GM21390 (cell line): Measurements from ENCODE around the gene RASD2.

Experiments used
- ATAC-seq: cut with Tn5 transposase; IDR thresholded peaks from one replicate; pipeline ENCODE4 v1.9.1; 2021; ENCODE audit not compliant: unreplicated experiment

The RASD2 gene

DNA sequence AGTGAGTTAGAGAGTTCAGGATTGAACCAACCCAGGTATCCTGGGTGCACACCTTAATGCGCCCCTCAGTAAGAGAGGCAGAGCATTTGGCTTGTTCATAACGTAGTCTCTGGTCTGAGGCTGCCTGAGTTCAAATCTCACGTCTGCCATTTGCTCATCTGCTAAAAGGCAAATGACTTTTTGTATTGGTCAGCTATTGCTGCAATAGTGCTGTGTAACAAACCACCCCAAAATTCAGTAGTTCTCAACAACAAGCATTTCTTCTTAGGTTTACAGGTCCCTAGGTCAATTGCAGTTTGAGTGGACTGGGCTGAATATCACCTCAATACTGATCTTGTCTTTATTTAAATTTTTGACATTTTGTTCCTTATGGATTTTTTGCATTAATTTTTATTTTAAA is 18.1 kb downstream of the RASD2 start:
- no peak for ATAC-seq

DNA sequence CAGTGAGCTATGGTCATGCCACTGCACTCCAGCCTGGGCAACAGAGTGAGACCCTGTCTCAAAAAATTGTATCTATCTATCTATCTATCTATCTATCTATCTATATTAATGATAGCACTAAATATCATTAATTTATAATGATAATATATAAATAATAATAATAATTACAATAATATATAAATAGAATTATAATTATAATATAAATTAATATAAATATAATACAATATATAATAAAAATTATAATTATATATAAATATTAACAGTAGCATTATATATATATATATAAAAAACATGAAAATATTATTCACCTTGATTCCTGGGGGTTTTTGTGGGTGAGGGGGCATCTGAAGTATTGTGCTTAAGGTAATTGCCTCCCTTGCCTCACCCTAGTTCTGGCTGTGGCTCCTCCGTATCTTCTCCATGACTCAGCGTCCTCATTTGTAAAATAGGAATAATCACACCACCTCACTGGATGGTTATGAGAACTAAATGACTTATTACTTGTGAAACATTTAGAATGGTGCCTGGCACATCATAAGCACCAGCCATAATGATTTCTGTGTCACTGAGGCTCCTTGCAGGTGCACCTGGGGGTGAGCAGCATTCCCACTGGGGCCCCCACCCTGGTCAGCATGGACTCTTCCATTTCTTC is 18.8 kb downstream of the RASD2 start:
- no peak for ATAC-seq

- ATAC-seq: no peak
Observed at GRCh38 chr22:35560366-35560765, 19.7 kb downstream of the RASD2 start.

GRCh38 chr22:35560824-35561223 is 20.2 kb downstream of the RASD2 start:
- ATAC-seq: no peak

- ATAC-seq: no peak
Observed at GRCh38 chr22:35561796-35562526, 21.3 kb downstream of the RASD2 start.

- ATAC-seq: no peak
Observed at GRCh38 chr22:35563211-35563610, 22.6 kb downstream of the RASD2 start.

- no peak for ATAC-seq
Observed at GRCh38 chr22:35564975-35565867, 24.6 kb downstream of the RASD2 start.

DNA sequence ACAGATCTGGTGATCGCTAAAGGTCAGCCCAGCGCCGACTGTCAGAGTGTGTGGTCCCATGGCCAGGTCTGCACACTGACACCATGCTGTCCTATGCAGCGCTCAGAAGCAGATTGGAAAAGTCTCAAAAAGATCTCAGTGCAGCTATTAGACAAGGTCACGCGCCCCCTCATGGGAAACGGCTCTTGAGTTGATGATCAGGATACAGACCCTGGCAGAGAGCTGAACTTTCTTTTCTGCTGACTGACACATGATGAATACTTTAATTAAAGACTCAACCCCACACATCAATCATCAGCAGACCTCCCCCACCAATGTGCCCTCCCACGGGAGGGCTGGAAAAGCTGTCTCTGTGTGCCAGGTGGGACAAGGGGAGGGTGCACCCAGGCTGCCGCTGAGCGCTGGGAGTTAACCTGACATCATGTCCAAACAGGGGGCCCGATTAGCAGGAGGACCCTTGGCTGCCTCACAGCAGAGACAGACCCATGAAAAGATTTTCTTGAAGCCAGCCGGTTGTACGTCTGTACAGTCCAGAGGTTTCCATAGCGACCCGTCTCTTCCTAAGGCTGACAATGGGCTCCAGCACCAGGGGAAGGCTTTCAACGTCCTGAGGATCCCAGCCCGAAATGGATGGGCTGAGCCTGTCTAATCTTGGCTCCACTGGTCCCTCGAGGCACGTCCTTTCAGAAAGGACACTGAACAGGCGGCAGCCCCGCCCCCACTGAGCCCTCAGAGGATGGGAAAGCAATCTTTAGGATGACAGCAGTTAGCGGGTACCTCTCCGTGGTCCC is 26.9 kb downstream of the RASD2 start:
- ATAC-seq: no peak

DNA sequence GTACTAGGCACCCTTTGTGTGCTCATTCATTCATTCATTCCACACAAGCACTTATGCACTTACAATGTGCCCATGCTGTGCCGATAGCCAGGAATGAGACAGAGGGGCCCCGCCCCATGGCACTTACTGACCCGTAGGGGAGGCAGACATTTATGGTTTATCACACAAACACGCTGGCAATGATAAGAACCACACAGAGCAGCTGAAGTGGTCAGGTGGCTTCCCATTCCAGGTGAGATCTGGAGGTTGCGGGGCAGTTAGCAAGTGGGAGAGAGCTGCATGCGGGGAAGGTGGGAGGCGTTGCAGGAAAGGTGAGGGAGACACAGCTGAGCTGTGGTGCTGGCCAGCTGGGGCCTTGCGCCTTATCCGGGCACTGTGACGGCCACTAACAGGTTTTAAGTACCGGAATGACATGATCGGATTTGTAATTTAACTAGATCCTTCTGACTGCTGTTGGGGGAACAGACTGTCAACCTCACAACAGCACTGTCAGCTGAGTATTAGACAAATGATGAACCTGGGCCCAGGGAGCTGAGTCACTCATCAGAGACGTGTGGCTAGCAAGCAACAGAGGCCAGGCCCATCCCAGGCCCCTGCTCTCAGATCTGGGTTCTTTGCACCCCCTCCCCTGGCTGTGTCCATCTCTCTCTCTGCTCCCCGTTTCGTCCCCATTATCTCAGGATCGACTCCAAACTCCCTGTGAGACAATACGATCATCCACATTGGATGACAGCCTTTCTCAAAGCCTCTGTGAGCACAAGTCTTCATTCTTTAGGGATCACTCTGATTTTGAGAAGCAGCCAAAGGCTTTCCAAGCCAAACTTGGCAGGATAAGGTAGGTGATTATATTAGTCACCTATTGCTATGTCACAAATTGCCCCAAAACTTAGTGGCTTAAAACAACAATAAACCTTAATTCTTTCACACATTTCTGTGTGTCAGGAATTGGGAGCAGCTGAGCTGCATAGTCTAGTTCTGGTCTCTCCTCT is 28.4 kb downstream of the RASD2 start:
- no peak for ATAC-seq

- ATAC-seq: no peak
Observed at GRCh38 chr22:35569916-35570315, 29.3 kb downstream of the RASD2 start.

DNA sequence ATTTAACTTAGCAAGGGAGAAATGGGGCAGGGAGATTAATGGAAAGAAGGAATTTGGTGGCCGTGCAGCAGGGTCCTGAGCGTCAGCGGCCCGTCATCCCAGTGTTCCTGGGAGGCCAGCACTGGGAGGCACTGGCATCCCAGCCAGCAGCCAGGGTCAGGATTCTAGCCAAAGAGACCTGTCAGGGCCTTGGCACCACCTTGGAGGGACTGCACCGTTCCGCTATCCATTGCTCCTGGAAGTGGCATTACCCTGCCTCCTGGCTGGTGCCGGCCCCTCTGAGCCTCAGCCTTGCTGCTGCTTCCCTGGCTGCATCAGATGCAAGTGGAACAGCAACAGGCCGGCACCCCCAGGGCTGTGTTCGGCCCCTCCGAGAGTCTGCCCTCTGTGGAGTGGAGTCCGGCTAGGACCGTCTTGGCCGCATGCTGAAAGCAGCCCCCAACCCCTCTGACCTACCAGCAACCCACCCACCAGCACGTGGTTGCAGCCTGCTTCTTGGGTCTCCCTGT is 30.1 kb downstream of the RASD2 start:
- ATAC-seq: no peak

DNA sequence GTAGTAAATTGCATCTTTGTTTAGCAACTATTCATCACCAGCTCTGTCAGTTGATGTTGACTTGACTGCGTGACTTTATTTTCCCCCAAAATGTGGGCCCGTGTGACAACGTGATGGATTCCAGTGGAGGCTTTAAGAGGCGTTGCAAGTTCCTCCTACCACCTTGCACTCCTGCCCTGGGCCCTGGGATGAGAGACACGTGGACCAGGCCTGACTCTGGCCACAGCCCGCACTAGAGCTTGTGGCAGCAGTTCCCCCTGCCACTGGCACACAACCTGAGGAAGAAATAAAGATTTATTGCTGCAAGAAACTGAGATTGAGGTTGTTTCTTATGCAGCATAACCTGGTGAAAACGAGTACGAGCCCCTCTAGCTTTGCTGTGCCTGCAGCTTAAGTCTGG is 31.9 kb downstream of the RASD2 start:
- no peak for ATAC-seq

- ATAC-seq: no peak
Observed at GRCh38 chr22:35575116-35575748, 34.6 kb downstream of the RASD2 start.

DNA sequence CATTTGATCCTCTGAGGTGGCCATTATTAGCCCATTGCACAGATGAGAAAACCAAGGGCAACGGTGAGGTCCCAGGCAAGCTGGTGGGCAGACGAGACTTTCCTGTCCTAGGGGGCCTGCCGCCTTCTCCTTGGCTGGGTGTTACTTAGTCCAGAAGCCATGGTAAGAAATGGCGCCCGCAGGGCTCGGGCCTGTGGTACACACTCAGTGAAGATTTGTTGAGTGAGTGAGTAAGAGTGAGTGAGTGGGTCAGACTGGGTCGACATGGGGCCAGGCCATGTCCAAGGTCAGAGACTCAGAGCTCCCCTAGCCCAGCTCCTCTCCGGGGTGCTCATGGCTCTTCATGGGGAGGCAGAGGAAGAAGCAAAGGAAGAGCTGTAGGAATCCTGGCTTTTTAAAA is 36.0 kb downstream of the RASD2 start:
- no peak for ATAC-seq

GRCh38 chr22:35577799-35578659 is 37.4 kb downstream of the RASD2 start:
- no peak for ATAC-seq

GRCh38 chr22:35578836-35579575 is 38.4 kb downstream of the RASD2 start:
- no peak for ATAC-seq

- no peak for ATAC-seq
Observed at GRCh38 chr22:35580351-35581022, 39.9 kb downstream of the RASD2 start.
